ENCODE data around the gene SLC35B1.
"Not testable (repeated sequence)": the region's sequence is repeated elsewhere in the genome, so short reads cannot be mapped to it uniquely, and the experiment has no call there.

The SLC35B1 gene

DNA sequence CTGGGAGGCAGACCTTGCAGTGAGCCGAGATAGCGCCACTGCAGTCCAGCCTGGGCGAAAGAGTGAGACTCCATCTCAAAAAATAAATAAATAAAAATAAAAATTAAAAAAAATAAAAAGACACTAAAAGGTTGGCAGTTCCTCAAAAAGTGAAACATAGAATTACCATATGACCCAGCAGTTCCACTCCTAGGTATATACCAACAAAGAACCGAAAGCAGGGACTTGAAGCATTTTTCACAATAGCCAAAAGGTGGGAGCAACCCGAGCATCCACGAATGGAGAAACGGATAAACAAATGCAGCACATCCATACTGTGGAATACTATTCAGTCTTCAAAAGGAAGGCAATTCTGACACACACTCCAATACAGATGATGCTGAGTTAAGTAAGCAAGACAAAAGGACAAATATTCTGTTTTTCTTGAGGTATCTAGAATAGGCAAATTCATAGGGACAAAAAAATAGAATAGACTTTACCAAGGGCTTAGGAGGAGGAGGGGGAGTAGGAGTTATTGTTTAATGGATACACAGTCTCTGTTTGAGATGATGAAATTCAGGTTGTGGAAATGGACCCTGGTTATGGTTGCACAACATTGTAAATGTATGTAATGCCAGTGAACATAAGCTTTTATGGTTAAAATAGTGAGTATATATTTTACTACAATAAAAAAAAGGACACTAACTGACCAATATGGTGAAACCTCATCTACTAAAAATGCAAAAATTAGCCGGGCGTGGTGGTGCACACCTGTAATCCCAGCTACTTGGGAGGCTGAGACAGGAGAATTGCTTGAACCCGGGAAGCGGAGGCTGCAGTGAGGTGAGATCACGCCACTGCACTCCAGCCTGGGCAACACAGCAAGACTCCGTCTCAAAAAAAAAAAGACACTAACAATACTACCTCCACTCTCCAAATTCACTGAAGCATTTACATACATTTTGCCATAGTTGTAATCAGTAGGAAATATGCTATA lies 27.0 kb upstream of the SLC35B1 start:
- in situ Hi-C loops (cut with MboI; ENCODE audit: low sequenced_read_pairs) = no loop called here

DNA sequence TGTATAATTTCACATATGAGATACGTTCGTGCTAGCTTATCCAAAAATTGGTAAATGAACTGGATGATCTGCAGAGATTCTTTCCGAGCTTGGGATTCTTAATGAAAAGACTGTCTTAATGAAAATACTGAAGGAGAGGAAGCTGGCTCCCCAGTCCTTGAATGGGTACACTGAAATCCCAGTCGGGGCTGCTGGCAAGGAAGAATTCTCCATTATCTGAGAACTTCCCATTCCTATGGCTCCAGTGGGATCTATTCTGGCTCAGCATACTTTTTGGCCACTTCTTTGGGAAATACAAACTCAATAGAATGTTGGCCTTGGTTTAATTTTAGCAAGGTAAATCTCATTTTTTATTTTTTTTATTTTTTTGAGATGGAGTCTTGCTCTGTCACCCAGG lies 23.7 kb upstream of the SLC35B1 start:
- in situ Hi-C loops (cut with MboI; ENCODE audit: low sequenced_read_pairs) = no loop called here

DNA sequence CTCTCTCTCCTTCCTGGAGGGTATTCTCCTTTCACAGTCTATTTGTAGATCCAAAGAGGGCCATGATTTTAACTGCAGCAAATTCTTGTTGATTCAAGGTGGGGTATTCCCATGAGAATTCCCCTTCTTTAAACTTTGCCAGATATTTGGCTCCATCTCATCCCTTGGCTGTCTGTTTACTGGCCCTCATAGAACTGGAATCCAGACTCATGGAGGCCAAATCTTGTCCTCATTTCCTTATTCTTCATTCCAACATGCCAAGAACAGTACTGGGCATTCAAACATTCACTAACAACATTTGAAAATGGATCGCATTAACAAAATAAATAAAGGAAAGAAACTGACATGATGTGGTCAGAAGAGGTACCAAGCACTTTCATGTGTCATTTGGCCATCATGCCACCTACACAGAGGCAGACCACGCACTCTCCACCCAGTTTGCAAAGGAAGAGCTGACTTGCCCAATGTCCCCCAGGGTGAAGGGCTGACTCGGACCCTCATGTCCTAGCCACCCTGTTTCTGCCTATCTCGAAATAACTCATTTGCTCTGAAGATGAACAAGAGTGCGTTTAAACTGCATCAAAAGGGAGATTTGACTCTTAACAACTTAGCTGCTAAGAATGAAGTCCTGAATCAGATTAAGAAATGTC lies 23.1 kb upstream of the SLC35B1 start:
- in situ Hi-C loops (cut with MboI; ENCODE audit: low sequenced_read_pairs) = no loop called here

- in situ Hi-C loops (cut with MboI; ENCODE audit: low sequenced_read_pairs) = no loop called here
These were observed 22.5 kb upstream of the SLC35B1 start for GRCh38 chr17:49730078-49730784.

GRCh38 chr17:49729069-49729468 lies 21.3 kb upstream of the SLC35B1 start:
- in situ Hi-C loops (cut with MboI; ENCODE audit: low sequenced_read_pairs) = no loop called here

DNA sequence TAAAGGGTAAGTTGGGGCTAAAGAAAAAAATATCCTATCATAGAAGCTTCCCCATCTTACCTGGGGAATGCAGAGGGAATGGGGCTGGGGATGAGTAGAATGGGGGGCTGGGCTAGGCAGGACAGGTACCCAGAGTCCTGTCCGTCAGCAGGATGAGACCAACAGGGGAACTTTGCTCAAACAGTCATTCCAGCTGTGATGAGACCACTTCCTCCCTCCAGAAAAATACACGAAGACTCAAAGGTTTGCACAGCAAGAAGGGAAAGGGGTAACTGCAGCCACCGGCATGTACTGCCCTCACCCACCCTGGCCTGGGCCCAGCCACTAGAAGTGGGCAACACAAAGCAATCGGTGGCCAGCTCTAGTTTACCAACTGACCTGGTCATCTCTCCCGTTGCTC lies 20.7 kb upstream of the SLC35B1 start:
- in situ Hi-C loops (cut with MboI; ENCODE audit: low sequenced_read_pairs) = no loop called here

DNA sequence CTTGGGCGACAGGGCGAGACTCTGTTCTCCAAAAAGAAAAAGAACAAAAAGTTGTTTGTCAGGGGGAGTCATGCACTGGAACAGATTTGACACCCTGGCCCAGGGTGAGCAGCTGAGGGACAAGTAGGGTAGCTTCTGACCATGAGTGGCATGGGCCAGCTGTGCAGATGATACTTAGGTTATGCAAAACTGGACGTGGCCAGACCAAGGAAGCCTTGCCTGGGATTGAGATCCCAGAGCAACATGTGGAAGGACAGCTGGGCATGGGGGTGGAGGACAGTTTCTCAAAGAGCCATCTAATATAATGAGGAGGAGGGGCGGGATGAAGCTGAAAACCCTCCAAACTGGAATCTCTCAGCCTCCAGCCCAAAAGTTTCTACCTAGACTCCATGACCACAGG lies 19.6 kb upstream of the SLC35B1 start:
- in situ Hi-C loops (cut with MboI; ENCODE audit: low sequenced_read_pairs) = no loop called here

DNA sequence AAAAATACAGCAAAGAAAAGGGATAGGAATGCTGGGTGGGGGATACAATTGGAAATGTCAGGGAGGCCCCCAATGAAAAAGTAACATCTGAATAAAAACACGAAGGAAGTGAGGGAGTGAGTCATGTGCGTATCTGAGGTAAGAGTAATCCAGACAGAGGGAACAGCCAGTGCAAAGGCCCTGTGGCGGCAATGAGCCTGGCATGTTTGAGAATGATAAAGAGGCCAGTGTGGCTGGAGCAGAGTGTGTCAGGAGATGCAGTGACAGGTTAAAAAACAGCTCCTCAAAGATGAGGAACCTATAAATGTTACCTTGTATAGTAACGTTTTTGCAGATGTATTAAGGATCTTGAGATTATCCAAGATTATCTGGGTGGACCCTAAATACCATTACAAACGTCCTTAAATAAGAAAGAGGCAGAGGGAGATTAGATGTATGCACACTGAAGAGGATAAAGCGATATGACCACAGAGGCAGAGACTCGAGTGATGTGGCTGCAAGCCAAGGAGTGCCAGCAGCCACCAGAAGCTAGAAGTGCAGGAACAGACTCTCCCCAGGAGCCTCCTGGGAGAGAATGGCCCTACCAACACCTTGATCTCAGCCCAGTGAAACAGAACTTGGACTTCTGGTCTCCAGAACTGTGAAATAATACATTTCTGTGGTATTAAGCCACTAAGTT lies 17.8 kb upstream of the SLC35B1 start:
- in situ Hi-C loops (cut with MboI; ENCODE audit: low sequenced_read_pairs) = no loop called here

DNA sequence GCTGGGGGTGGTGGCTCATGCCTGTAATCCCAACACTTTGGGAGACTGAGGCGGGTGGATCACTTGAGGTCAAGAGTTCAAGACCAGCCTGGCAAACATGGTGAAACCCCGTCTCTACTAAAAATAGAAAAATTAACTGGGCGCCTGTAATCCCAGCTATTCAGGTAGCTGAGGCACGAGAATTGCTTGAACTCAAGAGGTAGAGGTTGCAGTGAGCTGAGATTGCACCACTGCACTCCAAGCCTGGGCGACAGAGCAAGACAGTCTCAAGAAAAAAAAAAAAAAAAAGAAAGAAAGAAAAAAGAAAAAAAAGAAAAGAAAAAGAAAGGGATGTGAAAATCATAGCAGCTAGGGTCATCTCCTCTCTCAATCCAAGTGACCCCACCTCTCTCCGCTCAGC lies 16.8 kb upstream of the SLC35B1 start:
- in situ Hi-C loops (cut with MboI; ENCODE audit: low sequenced_read_pairs) = not testable (repeated sequence)

DNA sequence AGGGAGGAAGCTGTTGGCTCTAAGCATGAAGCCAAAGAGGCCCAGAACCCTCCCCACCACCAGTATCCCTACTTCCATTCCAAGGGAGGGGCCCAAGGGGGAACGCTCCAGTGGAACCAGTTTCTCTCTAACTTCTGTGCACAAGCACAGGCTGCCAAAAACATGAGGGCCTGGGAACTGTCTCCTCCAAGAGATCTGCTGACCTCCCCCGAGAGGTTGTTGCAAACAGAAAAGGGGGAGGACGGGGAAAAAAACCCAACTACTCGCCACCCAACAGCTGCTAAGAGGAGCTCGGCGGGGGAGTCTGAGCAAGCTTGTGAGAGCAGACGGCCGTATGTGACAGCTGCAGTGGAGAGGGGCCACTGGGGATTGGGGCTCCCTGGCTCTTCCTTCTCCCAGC lies 15.7 kb upstream of the SLC35B1 start:
- in situ Hi-C loops (cut with MboI; ENCODE audit: low sequenced_read_pairs) = no loop called here

DNA sequence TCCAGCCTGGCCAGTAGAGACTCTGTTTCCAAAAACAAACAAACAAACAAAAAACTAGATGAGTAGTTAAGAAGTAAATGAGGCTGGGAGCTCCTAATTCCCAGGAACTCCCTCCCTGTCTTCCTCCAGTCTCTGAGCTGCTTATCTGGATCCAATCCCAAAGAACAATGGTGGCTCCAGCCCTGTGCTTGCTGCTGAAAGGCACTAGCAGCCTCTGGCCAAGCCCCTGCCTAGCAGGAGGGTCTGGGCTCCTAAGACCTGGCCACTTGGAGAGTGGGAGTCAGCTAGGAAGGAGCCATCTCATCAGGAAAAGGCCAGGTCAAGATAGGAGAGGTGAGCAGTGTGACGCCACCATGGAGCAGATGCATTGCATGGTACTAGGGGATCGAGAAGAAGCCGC lies 14.3 kb upstream of the SLC35B1 start:
- in situ Hi-C loops (cut with MboI; ENCODE audit: low sequenced_read_pairs) = no loop called here

- in situ Hi-C loops (cut with MboI; ENCODE audit: low sequenced_read_pairs) = no loop called here
These were observed 9.7 kb upstream of the SLC35B1 start for GRCh38 chr17:49717371-49717861.

DNA sequence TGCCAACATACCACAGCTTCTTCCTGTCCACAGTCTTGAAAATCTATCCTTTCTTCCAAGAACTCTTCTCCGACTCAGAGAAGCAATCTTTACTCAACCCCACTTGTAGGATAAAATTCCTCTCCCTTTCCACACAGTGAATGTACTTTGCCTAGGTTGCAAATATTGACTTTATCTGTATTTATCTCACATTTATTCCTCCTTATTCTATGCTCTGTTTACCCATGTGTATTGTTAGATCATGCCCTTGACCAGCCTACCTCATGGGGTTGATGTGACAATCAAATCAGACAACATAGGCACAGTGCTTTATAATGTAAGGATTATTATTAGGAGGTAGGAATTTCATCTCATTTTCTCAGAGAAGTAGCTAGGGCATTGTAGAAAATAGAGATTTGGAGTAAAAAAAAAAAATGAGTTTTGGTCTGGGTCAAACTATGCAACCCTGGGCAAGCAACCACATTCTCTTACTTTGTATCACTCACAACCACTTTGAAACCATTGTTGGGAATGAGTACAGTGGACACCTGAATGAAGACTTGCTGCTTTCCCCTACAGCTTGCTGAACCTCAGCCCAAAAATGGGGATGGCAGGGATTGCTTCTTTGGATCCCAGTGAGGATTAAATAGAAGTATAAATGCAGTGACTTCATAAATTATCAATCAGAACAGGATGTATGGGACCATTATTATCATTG lies 9.1 kb upstream of the SLC35B1 start:
- in situ Hi-C loops (cut with MboI; ENCODE audit: low sequenced_read_pairs) = no loop called here

DNA sequence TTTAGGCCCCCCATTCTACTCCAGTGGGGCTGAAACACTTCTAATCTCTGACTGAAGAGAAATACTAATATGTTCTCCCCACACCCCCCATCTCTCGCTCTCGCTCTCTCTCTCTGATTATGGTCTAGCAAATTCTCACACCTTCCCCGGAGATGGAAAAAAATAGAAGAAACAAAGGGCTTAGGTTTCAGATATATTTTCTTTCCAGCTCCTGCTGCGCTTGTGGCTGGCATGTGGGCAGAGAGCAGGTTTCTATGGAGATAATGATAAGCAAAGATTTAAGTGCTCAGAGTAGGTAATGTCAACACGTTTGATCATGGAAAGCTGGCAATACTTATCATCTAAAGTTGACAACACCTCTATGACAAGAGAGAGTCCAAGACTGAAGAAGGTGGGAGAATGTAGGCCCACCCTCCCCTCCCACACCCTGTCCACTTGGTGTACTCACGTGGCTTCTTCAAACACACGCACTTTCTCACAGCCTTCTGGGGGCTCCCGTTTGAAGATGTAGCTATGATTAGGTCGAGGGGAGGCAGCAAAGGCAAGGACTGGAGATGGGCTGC lies 8.0 kb upstream of the SLC35B1 start:
- in situ Hi-C loops (cut with MboI; ENCODE audit: low sequenced_read_pairs) = no loop called here

DNA sequence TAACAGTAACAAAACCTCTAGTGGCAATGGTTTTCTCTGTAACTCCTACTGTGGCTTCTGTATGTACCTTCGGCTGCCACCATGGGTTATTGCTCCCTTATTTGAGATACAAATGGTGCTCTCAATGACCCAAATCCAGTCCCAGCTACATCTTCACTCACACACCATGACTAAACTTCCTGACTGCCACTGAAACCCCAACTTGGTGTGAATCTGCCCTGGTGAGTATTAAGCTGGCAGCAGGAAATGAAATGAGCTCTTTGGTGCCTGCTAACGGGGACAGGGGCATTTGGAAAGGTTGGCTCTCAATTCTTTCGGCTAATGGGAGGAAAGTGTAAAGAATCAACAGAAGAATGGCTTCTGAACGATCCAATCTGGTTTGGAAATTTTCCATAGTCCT lies 7.5 kb upstream of the SLC35B1 start:
- in situ Hi-C loops (cut with MboI; ENCODE audit: low sequenced_read_pairs) = no loop called here

- in situ Hi-C loops (cut with MboI; ENCODE audit: low sequenced_read_pairs) = loop anchor here (10.0 kb wide), 1 partner anchor 76 kb away; the partner anchor contains the start of gene KAT7
These were observed 885 bp upstream of the SLC35B1 start for GRCh38 chr17:49708515-49709183.

- in situ Hi-C loops (cut with MboI; ENCODE audit: low sequenced_read_pairs) = loop anchor here (10.0 kb wide), 1 partner anchor 78 kb away; the partner anchor contains the start of gene KAT7
These were observed 537 bp downstream of the SLC35B1 start for GRCh38 chr17:49707246-49707607.

DNA sequence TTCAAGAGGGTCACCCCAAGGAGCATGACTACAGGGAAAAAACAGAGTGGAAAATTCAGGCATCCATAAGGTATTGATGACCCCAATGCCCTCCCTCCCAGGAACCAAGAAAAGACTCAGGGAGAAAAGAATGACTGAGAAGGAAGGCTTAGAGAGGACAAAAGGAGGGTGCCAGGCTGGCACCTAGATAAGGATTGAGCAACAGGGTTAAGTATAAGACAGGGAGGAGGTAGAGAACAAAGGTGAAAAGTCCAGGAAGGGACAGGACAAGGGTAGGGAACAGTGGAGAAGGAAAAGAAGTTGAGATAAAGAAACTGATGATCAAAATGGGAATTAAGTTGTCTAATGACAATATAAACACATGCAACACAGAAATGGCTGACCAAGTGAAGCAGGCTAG lies 2.5 kb downstream of the SLC35B1 start:
- in situ Hi-C loops (cut with MboI; ENCODE audit: low sequenced_read_pairs) = loop anchor here (10.0 kb wide), 1 partner anchor 80 kb away; the partner anchor contains the start of gene KAT7

All from HL-60/S4 treated with phorbol 12-myristate 13-acetate at 8.2 ng/mL for 4 days and 3 days (cell line).